22Rv1 (cell line): ENCODE measurements around the gene MAP3K14.
A peak's percentile ranks its signal among the peaks of the same experiment; 100 is the strongest.

Experiments
- H3K27ac ChIP-seq: fragments of 450-650 bp; 2 replicates; pipeline ENCODE4 v1.5.1; 2017
- ZFX ChIP-seq: fragments of 450-650 bp; IDR thresholded peaks from 2 replicates; pipeline ENCODE4 v1.6.1; 2017; ENCODE audit warnings: antibody characterized with exemption, borderline replicate concordance
- TF ChIP-seq, protein P1 (sequence below): fragments of 450-650 bp; IDR thresholded peaks from 2 replicates; pipeline ENCODE4 v1.5.1; 2017; ENCODE audit warnings: mild to moderate bottlenecking

MAP3K14 gene

DNA sequence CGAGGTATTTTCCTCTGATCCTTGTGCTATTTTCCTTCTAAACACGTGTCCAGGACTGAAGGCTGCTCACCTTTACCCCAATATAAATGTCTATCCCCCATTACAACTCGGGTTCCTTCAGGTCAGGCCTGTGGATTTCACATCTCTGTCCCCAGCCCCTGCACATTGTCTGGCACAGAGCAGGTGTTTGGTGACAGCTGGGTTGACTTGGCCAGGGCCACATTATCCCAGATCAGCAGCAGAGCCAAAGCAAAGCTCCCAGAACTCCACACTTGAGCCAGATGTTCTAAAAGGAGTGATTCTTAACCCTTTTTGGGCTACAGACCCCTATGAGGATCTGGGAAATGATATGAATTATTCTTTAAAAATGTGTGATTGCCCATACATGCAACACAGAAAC lies 36.9 kb downstream of the MAP3K14 start:
- no peak for TF ChIP-seq ZFX
- H3K27ac ChIP-seq = no peak overlapping the region

DNA sequence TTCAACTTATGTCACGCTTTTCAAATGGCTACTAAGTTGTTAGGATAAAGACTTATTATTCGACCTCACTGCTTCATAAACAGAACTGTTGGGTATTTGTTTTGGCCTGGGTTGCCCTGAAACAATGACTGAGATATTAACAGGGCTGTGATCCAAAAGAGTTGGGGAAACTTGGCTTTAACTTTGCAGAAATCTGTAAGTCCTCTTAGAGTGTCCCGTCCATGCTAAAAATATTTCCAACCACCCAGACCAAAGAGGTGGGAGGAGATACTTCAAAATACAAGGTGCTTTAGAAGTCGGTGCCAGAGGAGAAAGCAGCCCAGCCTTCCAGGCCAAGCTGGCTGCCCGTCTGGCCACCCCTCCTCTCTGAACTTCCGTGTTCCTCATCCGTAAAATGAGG lies 38.8 kb downstream of the MAP3K14 start:
- H3K27ac ChIP-seq = no peak overlapping the region
- TF ChIP-seq, protein P1, sequence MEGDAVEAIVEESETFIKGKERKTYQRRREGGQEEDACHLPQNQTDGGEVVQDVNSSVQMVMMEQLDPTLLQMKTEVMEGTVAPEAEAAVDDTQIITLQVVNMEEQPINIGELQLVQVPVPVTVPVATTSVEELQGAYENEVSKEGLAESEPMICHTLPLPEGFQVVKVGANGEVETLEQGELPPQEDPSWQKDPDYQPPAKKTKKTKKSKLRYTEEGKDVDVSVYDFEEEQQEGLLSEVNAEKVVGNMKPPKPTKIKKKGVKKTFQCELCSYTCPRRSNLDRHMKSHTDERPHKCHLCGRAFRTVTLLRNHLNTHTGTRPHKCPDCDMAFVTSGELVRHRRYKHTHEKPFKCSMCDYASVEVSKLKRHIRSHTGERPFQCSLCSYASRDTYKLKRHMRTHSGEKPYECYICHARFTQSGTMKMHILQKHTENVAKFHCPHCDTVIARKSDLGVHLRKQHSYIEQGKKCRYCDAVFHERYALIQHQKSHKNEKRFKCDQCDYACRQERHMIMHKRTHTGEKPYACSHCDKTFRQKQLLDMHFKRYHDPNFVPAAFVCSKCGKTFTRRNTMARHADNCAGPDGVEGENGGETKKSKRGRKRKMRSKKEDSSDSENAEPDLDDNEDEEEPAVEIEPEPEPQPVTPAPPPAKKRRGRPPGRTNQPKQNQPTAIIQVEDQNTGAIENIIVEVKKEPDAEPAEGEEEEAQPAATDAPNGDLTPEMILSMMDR = no peak
- TF ChIP-seq ZFX = no peak

DNA sequence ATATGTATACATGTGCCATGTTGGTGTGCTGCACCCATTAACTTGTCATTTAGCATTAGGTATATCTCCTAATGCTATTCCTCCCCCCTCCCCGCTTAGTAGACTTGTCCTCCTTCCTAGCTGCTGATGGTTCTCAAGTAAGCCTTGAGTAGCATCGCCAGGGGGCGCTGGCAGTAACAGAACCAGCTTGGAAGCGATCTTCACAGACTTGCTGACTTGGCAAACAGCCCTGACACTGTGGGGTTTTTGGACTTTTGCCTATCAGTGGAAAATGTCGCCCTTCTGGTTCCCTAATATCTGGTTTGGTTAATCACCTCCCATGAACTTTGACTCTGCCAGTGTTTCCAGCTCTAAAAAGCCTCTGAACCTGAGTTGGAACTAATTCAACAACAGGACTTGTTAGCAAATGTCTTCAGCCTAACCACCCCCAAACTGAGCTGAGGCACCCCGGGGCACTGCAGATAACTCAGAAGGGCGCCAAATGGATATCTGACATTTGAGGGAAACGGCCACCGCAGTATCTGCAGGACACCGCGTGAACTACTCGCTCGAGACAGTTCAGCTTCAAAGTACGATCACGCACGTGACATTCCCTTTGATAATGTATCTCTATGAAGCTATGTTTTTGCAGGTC lies 39.5 kb downstream of the MAP3K14 start:
- TF ChIP-seq, protein P1 = peak; percentile 93
- TF ChIP-seq ZFX = no peak
- H3K27ac ChIP-seq = no peak overlapping the region

DNA sequence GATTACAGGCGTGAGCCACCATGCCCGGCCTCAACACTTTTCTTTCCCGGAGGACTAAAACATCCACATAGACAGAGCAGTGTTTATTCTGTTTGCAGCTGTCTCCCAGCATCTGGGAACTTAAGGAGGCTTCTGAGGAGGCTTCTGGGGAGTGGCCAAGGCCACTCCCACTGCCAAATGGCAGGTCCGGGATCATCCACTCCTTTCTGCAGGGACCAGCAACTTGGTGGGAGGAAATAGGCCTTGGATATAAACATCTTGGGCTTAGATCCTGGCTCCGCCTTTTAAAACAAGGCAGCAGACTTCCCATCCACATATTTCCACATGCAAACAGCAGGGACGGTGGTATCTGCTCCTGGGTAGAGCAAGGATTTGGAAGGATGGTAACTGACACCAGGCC lies 40.8 kb downstream of the MAP3K14 start:
- TF ChIP-seq, protein P1 = no peak
- TF ChIP-seq ZFX = no peak
- no peak overlapping the region for H3K27ac ChIP-seq

DNA sequence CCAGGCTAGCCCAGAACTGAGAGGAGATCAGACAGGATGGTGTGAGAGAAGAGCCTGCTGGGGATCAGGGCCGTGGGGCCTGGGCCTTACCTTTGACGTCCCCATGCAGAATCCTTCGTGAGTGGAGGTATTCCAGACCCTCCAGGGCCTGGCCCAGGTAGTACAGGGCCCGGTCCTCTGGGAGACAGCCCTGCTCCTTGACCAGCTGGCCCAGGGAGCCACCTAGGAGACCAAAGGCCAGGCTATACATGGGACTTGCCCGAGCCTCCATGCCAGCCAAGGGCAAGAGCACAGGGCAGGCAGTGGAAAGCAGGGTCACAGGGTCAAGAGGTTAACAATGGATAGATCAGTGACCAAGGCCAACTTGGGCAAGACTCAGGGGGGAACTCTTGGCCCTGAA lies 42.8 kb downstream of the MAP3K14 start:
- H3K27ac ChIP-seq = no peak overlapping the region
- TF ChIP-seq, protein P1 = no peak
- no peak for TF ChIP-seq ZFX

DNA sequence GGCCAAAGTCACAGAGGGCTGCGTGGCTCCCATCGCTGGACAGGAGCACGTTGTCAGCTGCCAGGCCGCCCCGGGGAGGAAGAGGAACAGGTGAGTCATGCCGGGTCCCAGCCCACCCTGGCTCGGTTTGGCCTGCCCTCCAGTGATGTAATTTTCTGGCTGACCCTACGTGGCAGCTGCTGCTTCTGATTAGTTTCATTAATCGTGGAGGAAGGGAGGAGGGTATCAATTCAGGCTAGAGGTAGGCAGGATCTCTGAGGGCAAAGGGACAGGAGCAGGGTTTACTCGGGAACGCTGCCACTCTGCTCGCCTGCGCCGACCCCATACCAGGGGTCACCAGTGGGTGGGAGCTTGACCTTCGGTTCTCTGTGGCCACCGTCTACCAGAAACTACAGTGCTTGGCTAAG lies 43.3 kb downstream of the MAP3K14 start:
- TF ChIP-seq ZFX = no peak
- TF ChIP-seq, protein P1 = no peak
- no peak overlapping the region for H3K27ac ChIP-seq

DNA sequence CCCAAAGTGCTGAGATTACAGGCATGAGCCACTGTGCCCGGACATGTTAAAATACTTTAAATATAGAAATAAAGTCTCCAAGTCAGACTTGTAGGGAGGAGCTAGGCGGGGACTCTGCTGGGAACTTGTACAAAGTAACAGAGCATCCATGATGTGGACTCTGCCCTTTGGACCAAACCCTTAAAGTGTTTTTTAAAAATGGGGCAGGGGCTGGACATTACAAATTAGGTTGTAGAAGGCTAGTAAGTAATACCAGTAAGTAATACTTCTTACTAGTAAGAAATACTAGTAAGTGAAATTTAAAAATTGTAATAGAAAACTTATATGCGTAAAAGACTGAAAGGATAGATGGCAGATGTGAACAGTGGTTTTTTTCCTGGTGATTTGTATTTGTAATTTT lies 45.2 kb downstream of the MAP3K14 start:
- no peak overlapping the region for H3K27ac ChIP-seq
- TF ChIP-seq, protein P1 = no peak
- no peak for TF ChIP-seq ZFX

DNA sequence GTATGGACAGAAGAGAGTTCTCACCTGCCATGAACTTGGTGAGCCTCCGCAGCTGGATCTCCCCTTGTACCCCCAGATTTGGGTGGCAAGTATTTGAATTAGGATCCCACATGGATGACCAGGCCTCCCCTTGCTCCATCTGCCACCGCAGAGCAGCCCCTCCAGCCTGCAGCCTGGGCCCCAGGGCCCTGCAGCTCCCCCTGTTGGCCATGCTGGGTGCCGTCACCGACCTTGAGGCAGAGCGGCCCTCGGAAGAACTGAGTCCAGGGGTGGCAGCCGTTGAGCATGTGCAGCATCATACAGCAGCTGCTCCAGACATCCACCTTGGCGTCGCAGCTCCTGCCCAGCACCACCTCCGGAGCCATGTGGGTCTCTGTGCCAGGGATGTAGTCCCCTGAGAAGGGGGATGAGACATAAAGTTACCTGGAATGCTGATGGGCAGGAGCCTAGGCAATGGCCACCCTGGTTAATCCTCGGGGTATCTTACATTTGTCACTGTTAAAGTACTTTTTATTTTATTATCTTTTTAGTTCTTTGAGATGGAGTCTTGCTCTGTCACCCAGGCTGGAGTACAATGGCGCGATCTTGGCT lies 45.9 kb downstream of the MAP3K14 start:
- H3K27ac ChIP-seq = no peak overlapping the region
- TF ChIP-seq, protein P1 = peak; percentile 93
- TF ChIP-seq ZFX = no peak
